ENCODE data around the gene ZNF774.

- TF ChIP-seq CTCF (IDR thresholded peaks at IDR 0.05) (no peak), POLR2A (IDR thresholded peaks at IDR 0.05) (no peak)
These were observed 37.4 kb downstream of the ZNF774 start for GRCh38 chr15:90389513-90389912.
